Endodermal cell (in vitro differentiated cells): ENCODE measurements around the gene PROM1. TPM values are rescaled to one million over a fixed set of nuclear protein-coding genes. Genes with fewer than 3 reads are reported as not detected.

Experiments
- DNase-seq: peaks from one replicate; pipeline ENCODE4 v3.0.0-alpha.2; 2017
- H3K27ac ChIP-seq: 2 replicates; pipeline ENCODE4 v1.5.1; 2013; ENCODE audit warnings: mild to moderate bottlenecking, low read depth, low read length, moderate library complexity
- H3K27me3 ChIP-seq: 2 replicates; pipeline ENCODE4 v1.6.1; 2013; ENCODE audit warnings: mild to moderate bottlenecking, low read length, moderate library complexity; ENCODE audit not compliant: insufficient read depth, control insufficient read depth, poor library complexity, severe bottlenecking
- H3K36me3 ChIP-seq: 2 replicates; pipeline ENCODE4 v1.7.0; 2013; ENCODE audit warnings: mild to moderate bottlenecking, low read length, moderate library complexity; ENCODE audit not compliant: control insufficient read depth, insufficient read depth
- H3K4me1 ChIP-seq: one replicate; pipeline ENCODE4 v1.7.0; 2013; ENCODE audit warnings: low read length; ENCODE audit not compliant: control insufficient read depth, insufficient read depth
- H3K4me3 ChIP-seq: 2 replicates; pipeline ENCODE4 v1.5.1; 2013; ENCODE audit warnings: mild to moderate bottlenecking, low read length, moderate library complexity
- H3K9ac ChIP-seq: 2 replicates; pipeline ENCODE4 v1.6.1; 2013; ENCODE audit warnings: mild to moderate bottlenecking, low read length, moderate library complexity; ENCODE audit not compliant: poor library complexity, severe bottlenecking; ENCODE audit errors: extremely low read depth
- H3K9me3 ChIP-seq: 2 replicates; pipeline ENCODE4 v1.6.1; 2013; ENCODE audit warnings: mild to moderate bottlenecking, low read length, moderate library complexity; ENCODE audit not compliant: control insufficient read depth
- H3K27ac Mint-ChIP-seq: 2 replicates; pipeline ENCODE4 v1.8.0; 2020; ENCODE audit warnings: mixed read lengths
- H3K27me3 Mint-ChIP-seq: 2 replicates; pipeline ENCODE4 v1.8.0; 2021; ENCODE audit warnings: mild to moderate bottlenecking, mixed read lengths; ENCODE audit not compliant: insufficient read depth
- H3K36me3 Mint-ChIP-seq: 2 replicates; pipeline ENCODE4 v1.8.0; 2020; ENCODE audit warnings: low read depth, mixed read lengths
- H3K4me1 Mint-ChIP-seq: 2 replicates; pipeline ENCODE4 v1.8.0; 2020; ENCODE audit warnings: mixed read lengths
- H3K4me3 Mint-ChIP-seq: 2 replicates; pipeline ENCODE4 v1.8.0; 2020; ENCODE audit warnings: mild to moderate bottlenecking, moderate library complexity, mixed read lengths
- H3K9me3 Mint-ChIP-seq: 2 replicates; pipeline ENCODE4 v1.8.0; 2020; ENCODE audit warnings: mild to moderate bottlenecking, mixed read lengths
- WGBS, 2 experiments: methylation state at CpG; one replicate each; pipeline versions ENCODE4 v1.1.5 to v1.1.7; 2013; ENCODE audit warnings: missing lambda C conversion rate in 2 of 2, mixed read lengths in 1 of 2; ENCODE audit not compliant: insufficient coverage in 1 of 2, insufficient read length in 1 of 2; 5-methylcytosine and 5-hydroxymethylcytosine counted together
- total RNA-seq, 2 donors: library from RNA; stranded (reverse); fragmentation: NEBNext Ultra II Directional in 1 of 2; extraction: Animal tissue kit (Norgen Biotek cat#: 25700) in 1 of 2; gene quantifications; 2 replicates in 1 of 2; 3 replicates in 1 of 2; pipeline ENCODE4 v1.2.1, GENCODE V29; 2021
- TF ChIP-seq, protein P1 (sequence below): fragments of 200-600 bp; sonication (generic); conservative IDR thresholded peaks from 2 replicates; pipeline ENCODE4 v1.5.0; 2021; ENCODE audit warnings: antibody characterized with exemption, mild to moderate bottlenecking

Gene PROM1
- total RNA-seq, 2 donors from 2014 or later: 38.6 to 51.6 TPM

- Histone ChIP-seq H3K4me1 (no peaks in the 10 kb centered on the region), H3K9me3 (no peaks in the 10 kb centered on the region), H3K9ac (no peak overlapping the region), H3K36me3 (no peaks in the 10 kb centered on the region), H3K27ac (no peak overlapping the region), H3K27me3 (no peaks in the 10 kb centered on the region), H3K4me3 (no peak overlapping the region)
- no peaks in the 10 kb centered on the region for H3K9me3 Mint-ChIP-seq
- H3K27me3 Mint-ChIP-seq: no peaks in the 10 kb centered on the region
- DNase-seq: no peak
- 91 to 96% methylated on average over 4 of the region's 4 CpGs for WGBS, 2 experiments
- TF ChIP-seq, protein P1, sequence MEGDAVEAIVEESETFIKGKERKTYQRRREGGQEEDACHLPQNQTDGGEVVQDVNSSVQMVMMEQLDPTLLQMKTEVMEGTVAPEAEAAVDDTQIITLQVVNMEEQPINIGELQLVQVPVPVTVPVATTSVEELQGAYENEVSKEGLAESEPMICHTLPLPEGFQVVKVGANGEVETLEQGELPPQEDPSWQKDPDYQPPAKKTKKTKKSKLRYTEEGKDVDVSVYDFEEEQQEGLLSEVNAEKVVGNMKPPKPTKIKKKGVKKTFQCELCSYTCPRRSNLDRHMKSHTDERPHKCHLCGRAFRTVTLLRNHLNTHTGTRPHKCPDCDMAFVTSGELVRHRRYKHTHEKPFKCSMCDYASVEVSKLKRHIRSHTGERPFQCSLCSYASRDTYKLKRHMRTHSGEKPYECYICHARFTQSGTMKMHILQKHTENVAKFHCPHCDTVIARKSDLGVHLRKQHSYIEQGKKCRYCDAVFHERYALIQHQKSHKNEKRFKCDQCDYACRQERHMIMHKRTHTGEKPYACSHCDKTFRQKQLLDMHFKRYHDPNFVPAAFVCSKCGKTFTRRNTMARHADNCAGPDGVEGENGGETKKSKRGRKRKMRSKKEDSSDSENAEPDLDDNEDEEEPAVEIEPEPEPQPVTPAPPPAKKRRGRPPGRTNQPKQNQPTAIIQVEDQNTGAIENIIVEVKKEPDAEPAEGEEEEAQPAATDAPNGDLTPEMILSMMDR: no peak
- no peak overlapping the region for H3K27ac Mint-ChIP-seq
- no peaks in the 10 kb centered on the region for H3K4me1 Mint-ChIP-seq
- H3K36me3 Mint-ChIP-seq: peaks cover 35% of the 10 kb centered on the region
- H3K4me3 Mint-ChIP-seq: no peak overlapping the region
These were observed 65.0 kb downstream of the PROM1 start for GRCh38 chr4:16018841-16019240.

DNA sequence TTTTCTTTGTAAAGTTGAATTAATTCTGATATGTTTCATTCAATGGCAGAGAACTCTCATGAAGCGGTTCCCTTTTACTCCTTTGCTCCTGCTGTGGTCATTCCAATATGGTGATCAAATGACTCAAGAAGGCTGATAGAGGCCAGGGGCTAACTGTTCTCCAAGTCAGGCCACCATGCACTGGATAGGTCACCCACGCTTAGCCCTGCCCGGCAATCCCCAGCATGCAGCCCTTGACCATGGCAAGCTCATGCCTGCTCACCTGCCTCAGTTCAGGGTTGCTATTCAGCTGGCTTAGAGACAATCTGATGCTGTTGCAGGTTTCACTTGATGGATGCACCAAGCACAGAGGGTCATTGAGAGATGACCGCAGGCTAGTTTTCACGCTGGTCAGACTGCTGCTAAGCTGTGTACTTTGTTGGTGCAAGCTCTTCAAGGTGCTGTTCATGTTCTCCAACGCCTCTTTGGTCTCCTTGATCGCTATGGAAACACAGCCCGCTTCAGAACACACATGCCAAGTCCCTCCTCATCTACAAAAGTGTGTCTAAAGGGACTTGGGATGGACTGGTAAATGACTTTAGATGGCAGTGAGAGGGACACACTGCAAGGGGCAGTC lies 65.7 kb downstream of the PROM1 start:
- no peaks in the 10 kb centered on the region for H3K27me3 Mint-ChIP-seq
- H3K27me3 ChIP-seq: no peaks in the 10 kb centered on the region
- H3K4me1 ChIP-seq: no peaks in the 10 kb centered on the region
- H3K4me3 ChIP-seq: no peak overlapping the region
- H3K9ac ChIP-seq: no peak overlapping the region
- H3K36me3 ChIP-seq: no peaks in the 10 kb centered on the region
- no peaks in the 10 kb centered on the region for H3K4me1 Mint-ChIP-seq
- no peaks in the 10 kb centered on the region for H3K9me3 Mint-ChIP-seq
- H3K36me3 Mint-ChIP-seq: peaks cover 29% of the 10 kb centered on the region
- no peak overlapping the region for H3K27ac ChIP-seq
- H3K27ac Mint-ChIP-seq: no peak overlapping the region
- H3K9me3 ChIP-seq: no peaks in the 10 kb centered on the region
- H3K4me3 Mint-ChIP-seq: no peak overlapping the region
- DNase-seq: no peak
- WGBS, 2 experiments: 92 to 95% methylated on average over 6 to 8 of the region's 8 CpGs
- TF ChIP-seq, protein P1: no peak

DNA sequence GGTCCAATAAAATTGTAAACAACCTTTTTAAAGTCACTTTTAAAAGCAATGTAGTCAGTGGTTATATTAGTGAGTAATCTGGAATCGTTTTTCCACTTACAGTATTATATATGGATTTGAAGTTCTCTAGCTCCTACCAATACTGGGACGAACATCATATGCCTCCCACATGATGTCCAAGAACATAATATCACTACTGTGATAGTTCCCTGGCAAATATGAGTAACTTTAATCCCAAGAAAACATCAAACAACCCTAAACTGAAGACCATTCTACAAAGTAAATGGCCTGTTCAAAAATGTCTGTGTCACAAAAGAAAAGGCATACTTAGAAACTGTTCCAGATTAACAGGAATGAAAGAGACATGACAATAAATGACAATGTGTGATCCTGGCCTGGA lies 67.3 kb downstream of the PROM1 start:
- Mint-ChIP-seq H3K36me3 (peaks cover 24% of the 10 kb centered on the region), H3K4me3 (no peak overlapping the region), H3K27me3 (no peaks in the 10 kb centered on the region), H3K27ac (no peak overlapping the region), H3K4me1 (no peaks in the 10 kb centered on the region), H3K9me3 (peaks cover 4% of the 10 kb centered on the region)
- Histone ChIP-seq H3K27ac (no peak overlapping the region), H3K4me3 (no peak overlapping the region), H3K9me3 (no peaks in the 10 kb centered on the region), H3K36me3 (no peaks in the 10 kb centered on the region), H3K9ac (no peak overlapping the region), H3K4me1 (no peaks in the 10 kb centered on the region), H3K27me3 (no peaks in the 10 kb centered on the region)
- TF ChIP-seq, protein P1: no peak
- DNase-seq: no peak
- 71% methylated on average over 2 of the region's 2 CpGs; no CpG with 5 or more reads in 1 of the 2 experiments for WGBS, 2 experiments
